ENCODE data around the gene PTPRG.

PTPRG gene

DNA sequence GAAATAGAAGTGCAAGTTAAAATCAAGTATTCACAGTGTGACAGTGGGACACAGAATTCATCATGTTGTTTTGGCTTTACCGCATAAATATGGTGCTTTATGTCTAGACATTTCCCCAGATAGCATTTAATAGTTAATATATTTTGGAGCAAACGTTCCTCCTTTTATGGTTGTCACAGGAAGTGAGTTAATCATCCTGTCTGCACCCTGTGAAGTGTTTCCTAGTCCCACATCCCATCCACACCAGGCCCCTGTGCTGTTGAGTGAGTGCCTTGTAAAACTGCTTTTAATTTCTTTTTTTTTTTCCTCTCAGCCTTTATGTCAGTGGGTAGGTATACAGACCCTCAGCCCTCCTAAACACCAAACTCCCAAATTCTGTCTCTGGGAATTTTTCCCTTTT, 418.3 kb downstream of the PTPRG start:
- Histone ChIP-seq H3K36me3 (ENCODE audit: control insufficient read depth, insufficient read depth, low read length) (no peaks in the 10 kb centered on the region), H3K9ac (no peak overlapping the region), H3K4me2 (ENCODE audit: low read length) (no peak overlapping the region), H2AFZ (no peak overlapping the region), H3K79me2 (peaks cover 18% of the 10 kb centered on the region), H3K4me3 (ENCODE audit: low read depth, low read length) (no peak overlapping the region), H3K27ac (no peak overlapping the region), H3K9me3 (ENCODE audit: control insufficient read depth, low read length) (no peaks in the 10 kb centered on the region), H3K4me1 (peaks cover 10% of the 10 kb centered on the region), H3K27me3 (ENCODE audit: control insufficient read depth, insufficient read depth, low read length) (no peaks in the 10 kb centered on the region)
- TF ChIP-seq, protein P1, sequence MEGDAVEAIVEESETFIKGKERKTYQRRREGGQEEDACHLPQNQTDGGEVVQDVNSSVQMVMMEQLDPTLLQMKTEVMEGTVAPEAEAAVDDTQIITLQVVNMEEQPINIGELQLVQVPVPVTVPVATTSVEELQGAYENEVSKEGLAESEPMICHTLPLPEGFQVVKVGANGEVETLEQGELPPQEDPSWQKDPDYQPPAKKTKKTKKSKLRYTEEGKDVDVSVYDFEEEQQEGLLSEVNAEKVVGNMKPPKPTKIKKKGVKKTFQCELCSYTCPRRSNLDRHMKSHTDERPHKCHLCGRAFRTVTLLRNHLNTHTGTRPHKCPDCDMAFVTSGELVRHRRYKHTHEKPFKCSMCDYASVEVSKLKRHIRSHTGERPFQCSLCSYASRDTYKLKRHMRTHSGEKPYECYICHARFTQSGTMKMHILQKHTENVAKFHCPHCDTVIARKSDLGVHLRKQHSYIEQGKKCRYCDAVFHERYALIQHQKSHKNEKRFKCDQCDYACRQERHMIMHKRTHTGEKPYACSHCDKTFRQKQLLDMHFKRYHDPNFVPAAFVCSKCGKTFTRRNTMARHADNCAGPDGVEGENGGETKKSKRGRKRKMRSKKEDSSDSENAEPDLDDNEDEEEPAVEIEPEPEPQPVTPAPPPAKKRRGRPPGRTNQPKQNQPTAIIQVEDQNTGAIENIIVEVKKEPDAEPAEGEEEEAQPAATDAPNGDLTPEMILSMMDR (IDR thresholded peaks at IDR 0.05) = no peak

DNA sequence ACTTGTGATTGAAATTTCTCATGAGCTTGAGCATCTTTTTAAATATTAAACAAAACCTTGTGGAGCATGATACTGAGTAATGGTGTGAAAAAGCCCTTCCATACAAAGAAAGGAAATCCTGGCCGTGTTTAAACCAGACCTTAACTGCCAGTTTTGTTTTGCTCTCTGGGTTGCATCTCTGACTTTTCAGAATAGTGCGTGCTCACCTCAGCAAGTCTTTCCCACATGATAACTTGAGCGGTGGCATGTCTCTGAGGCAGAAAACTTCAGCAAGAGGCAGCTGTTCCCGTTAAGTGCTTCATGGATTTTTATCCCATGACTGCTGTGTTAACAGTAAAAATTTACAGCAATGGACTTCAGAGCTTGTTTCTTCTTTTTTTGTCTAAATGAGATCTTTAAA, 418.7 kb downstream of the PTPRG start:
- Histone ChIP-seq H3K4me1 (peaks cover 12% of the 10 kb centered on the region), H3K27me3 (ENCODE audit: control insufficient read depth, insufficient read depth, low read length) (no peaks in the 10 kb centered on the region), H3K4me3 (ENCODE audit: low read depth, low read length) (no peak overlapping the region), H3K79me2 (peaks cover 20% of the 10 kb centered on the region), H3K9me3 (ENCODE audit: control insufficient read depth, low read length) (no peaks in the 10 kb centered on the region), H3K36me3 (ENCODE audit: control insufficient read depth, insufficient read depth, low read length) (no peaks in the 10 kb centered on the region), H2AFZ (no peak overlapping the region), H3K27ac (no peak overlapping the region), H3K4me2 (ENCODE audit: low read length) (no peak overlapping the region), H3K9ac (no peak overlapping the region)
- TF ChIP-seq, protein P1 (IDR thresholded peaks at IDR 0.05) = no peak

DNA sequence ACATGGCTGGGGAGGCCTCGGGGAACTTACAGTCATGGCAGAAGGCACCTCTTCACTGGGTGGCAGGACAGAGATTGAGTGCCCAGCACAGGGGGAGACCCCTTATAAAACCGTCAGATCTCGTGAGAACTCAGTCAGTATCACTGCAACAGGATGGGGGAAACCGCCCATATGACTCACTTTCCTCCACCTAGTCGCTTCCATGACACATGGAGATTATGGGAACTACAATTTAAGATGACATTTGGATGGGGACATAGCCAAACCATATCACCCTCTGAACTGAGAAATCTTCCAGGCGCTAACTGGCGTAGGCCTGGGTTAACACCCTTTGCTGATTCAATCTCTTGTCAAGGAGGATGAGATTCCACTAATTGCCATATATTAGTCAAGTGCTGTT, 419.7 kb downstream of the PTPRG start:
- Histone ChIP-seq H3K36me3 (ENCODE audit: control insufficient read depth, insufficient read depth, low read length) (no peaks in the 10 kb centered on the region), H3K9me3 (ENCODE audit: control insufficient read depth, low read length) (no peaks in the 10 kb centered on the region), H3K4me3 (ENCODE audit: low read depth, low read length) (no peak overlapping the region), H3K4me1 (peaks cover 14% of the 10 kb centered on the region), H3K4me2 (ENCODE audit: low read length) (no peak overlapping the region), H3K27me3 (ENCODE audit: control insufficient read depth, insufficient read depth, low read length) (no peaks in the 10 kb centered on the region), H3K79me2 (peaks cover 27% of the 10 kb centered on the region), H3K27ac (no peak overlapping the region), H3K9ac (no peak overlapping the region), H2AFZ (no peak overlapping the region)
- TF ChIP-seq, protein P1 (IDR thresholded peaks at IDR 0.05) = no peak

DNA sequence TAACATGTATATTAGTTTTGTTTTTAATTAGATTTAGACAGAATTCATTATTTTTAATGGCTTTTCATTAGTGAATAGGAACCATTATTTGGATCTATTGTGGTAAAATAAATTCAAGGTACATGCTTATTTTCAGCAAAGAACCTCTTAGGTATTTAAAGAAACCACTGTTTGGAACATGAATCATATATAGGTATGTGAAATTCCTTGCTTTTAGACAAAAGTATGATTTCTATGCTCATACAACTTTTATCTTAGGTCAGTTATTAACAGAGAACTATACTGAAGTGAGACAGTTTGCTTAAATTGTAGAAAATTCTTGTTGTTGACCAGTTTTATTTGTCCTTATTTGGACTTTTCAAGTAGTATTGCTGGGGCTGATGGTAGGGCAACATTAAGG, 422.1 kb downstream of the PTPRG start:
- TF ChIP-seq, protein P1 (IDR thresholded peaks at IDR 0.05) = no peak
- Histone ChIP-seq H3K9ac (no peak overlapping the region), H2AFZ (no peak overlapping the region), H3K4me3 (ENCODE audit: low read depth, low read length) (no peak overlapping the region), H3K27me3 (ENCODE audit: control insufficient read depth, insufficient read depth, low read length) (no peaks in the 10 kb centered on the region), H3K4me2 (ENCODE audit: low read length) (no peak overlapping the region), H3K36me3 (ENCODE audit: control insufficient read depth, insufficient read depth, low read length) (no peaks in the 10 kb centered on the region), H3K79me2 (peaks cover 26% of the 10 kb centered on the region), H3K4me1 (peaks cover 14% of the 10 kb centered on the region), H3K9me3 (ENCODE audit: control insufficient read depth, low read length) (no peaks in the 10 kb centered on the region), H3K27ac (no peak overlapping the region)

DNA sequence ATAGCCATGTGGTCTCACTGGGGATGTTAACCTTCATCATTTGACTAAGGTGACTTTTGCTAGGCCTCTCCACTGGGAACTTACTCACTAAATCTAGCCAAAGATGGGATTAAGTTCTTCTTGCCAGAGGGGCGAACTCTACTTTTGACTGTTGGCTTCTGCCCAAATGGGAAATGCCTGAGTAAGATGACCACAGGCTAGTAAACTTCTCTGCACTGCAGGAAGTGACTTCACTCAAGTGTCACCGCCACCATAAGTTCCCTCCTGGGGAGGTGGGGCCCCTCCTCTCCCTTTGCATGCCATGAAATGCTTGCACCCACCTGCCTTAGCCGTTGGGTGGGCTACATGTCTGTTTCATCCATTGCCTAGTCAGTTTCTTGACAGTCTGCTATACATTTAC, 423.6 kb downstream of the PTPRG start:
- no peaks in the 10 kb centered on the region for H3K9me3 ChIP-seq (ENCODE audit: control insufficient read depth, low read length)
- no peak overlapping the region for H3K9ac ChIP-seq
- TF ChIP-seq, protein P1 (IDR thresholded peaks at IDR 0.05) = no peak
- peaks cover 6% of the 10 kb centered on the region for H3K4me1 ChIP-seq
- H3K4me2 ChIP-seq (ENCODE audit: low read length) = no peak overlapping the region
- H2AFZ ChIP-seq = no peak overlapping the region
- H3K36me3 ChIP-seq (ENCODE audit: control insufficient read depth, insufficient read depth, low read length) = no peaks in the 10 kb centered on the region
- no peaks in the 10 kb centered on the region for H3K27me3 ChIP-seq (ENCODE audit: control insufficient read depth, insufficient read depth, low read length)
- no peak overlapping the region for H3K27ac ChIP-seq
- H3K4me3 ChIP-seq (ENCODE audit: low read depth, low read length) = no peak overlapping the region
- H3K79me2 ChIP-seq = peaks cover 26% of the 10 kb centered on the region

All from parathyroid adenoma (tissue), 2 donors.